ENCODE data around the gene GAB1. TPM values are rescaled to one million over a fixed set of nuclear protein-coding genes. Genes with fewer than 3 reads are reported as not detected.

Gene GAB1
- total and polyA plus RNA-seq, 2 of the 13 experiments (the other 11 are each of a cell fraction or from before 2014, with no cell fraction given): 8.7 to 14.7 TPM

- H3K79me2 ChIP-seq (ENCODE audit: insufficient read depth, low read length): peaks cover 61% of the 10 kb centered on the region
- intact Hi-C loops (cut with micrococcal nuclease; ENCODE audit: unreplicated experiment) (no loop called here), in situ Hi-C loops (cut with HindIII; ENCODE audit: extremely low pct_ligation_motif_present, low pct_unique_long_range_greater_than_20kb) (no loop called here)
- H4K20me1 ChIP-seq (ENCODE audit: insufficient read depth, low read length): peaks cover 6% of the 10 kb centered on the region
- H2AFZ ChIP-seq (ENCODE audit: low read length): no peak overlapping the region
- no TSS peak for BruUV-seq (replicated peaks)
- H3K9ac ChIP-seq (ENCODE audit: insufficient read depth, low read depth, low read length): no peak overlapping the region
- DNase-seq (ENCODE audit: low spot score) (no peak), ATAC-seq (no peak), FAIRE-seq (no peak)
- no peak overlapping the region for H3K27ac ChIP-seq (ENCODE audit: extremely low read length, insufficient read depth, low read length)
- peaks cover 19% of the 10 kb centered on the region for H3K4me1 ChIP-seq (ENCODE audit: insufficient read depth, low read length)
- peaks cover 0 to 1% of the 10 kb centered on the region in 2 experiments; a peak in 1 of 5 replicates for H3K36me3 ChIP-seq (replicated peaks in 1 of 2; ENCODE audit: control insufficient read depth in 1 of 2, insufficient read depth in 2 of 2, low read length in 2 of 2)
- no peaks in the 10 kb centered on the region for H3K27me3 ChIP-seq (ENCODE audit: control insufficient read depth in 1 of 2, insufficient read depth in 2 of 2, low read length in 2 of 2)
- TF ChIP-seq SMC3 (IDR thresholded peaks at IDR 0.05; ENCODE audit: low read length) (no peak), ESRRA (CRISPR knock-in tag; IDR thresholded peaks at IDR 0.05; ENCODE audit: low read depth) (no peak), SETDB1 (CRISPR knock-in tag; IDR thresholded peaks at IDR 0.05; ENCODE audit: borderline replicate concordance) (no peak), ZBTB37 (CRISPR knock-in tag; IDR thresholded peaks at IDR 0.05) (no peak), CEBPZ (IDR thresholded peaks at IDR 0.05; ENCODE audit: low read length) (no peak), ZNF484 (CRISPR knock-in tag; IDR thresholded peaks at IDR 0.05; ENCODE audit: borderline replicate concordance, low read depth) (no peak), SMYD3 (CRISPR knock-in tag; IDR thresholded peaks at IDR 0.05) (no peak)
- no peak overlapping the region for H3K4me2 ChIP-seq (ENCODE audit: low read depth, low read length)
- ChIA-PET POLR2A (interaction anchor here (3.1 kb wide), 1 partner anchor 8 kb away, joined by 11 read pairs; the partner anchor contains the start of gene GAB1), CTCF (ENCODE audit: low intra/inter-chr PET ratio, low total read pairs) (no interaction called here)
- WGBS (ENCODE audit: low lambda C conversion rate): 96% methylated on average over 1 of the region's 1 CpG
- H3K9me3 ChIP-seq (ENCODE audit: low read length): no peaks in the 10 kb centered on the region
- no peak overlapping the region for H3K4me3 ChIP-seq (replicated peaks in 1 of 3; ENCODE audit: insufficient read depth in 1 of 3, low read depth in 2 of 3, low read length in 3 of 3)
Measured at GRCh38 chr4:143345356-143345755, 8.7 kb downstream of the GAB1 start.
